Liver (tissue), 9 donors: Measurements from ENCODE around the gene SCP2. TPM values are rescaled to one million over a fixed set of nuclear protein-coding genes. Genes with fewer than 3 reads are reported as not detected.

Source experiments
- DNase-seq: peaks from one replicate; pipeline ENCODE4 v3.0.0-alpha.2; 2017; ENCODE audit warnings: low spot score
- H3K27ac ChIP-seq, 2 donors: one replicate each; pipeline ENCODE4 v1.7.0; 2013; ENCODE audit warnings: inconsistent platforms in 2 of 2, low read length in 2 of 2, control low read depth in 1 of 2, low read depth in 1 of 2, mild to moderate bottlenecking in 1 of 2
- H3K27me3 ChIP-seq, 4 donors: one replicate each; pipeline versions ENCODE4 v1.6.1 to v1.7.0; 2013; ENCODE audit warnings: low read length in 3 of 4, inconsistent platforms in 1 of 4, mild to moderate bottlenecking in 1 of 4, moderate library complexity in 1 of 4; ENCODE audit not compliant: control insufficient read depth in 4 of 4, insufficient read depth in 4 of 4
- H3K36me3 ChIP-seq, 4 donors: one replicate each; pipeline versions ENCODE4 v1.6.1 to v1.7.0; 2013; ENCODE audit warnings: low read length in 3 of 4, mild to moderate bottlenecking in 3 of 4, low read depth in 1 of 4, moderate library complexity in 1 of 4; ENCODE audit not compliant: control insufficient read depth in 4 of 4, insufficient read depth in 3 of 4
- H3K4me1 ChIP-seq, 4 donors: one replicate each; pipeline versions ENCODE4 v1.6.1 to v1.7.0; 2013; ENCODE audit warnings: low read length in 3 of 4, mild to moderate bottlenecking in 3 of 4, moderate library complexity in 1 of 4; ENCODE audit not compliant: control insufficient read depth in 4 of 4, insufficient read depth in 4 of 4
- H3K4me3 ChIP-seq, 3 donors: one replicate each; pipeline versions ENCODE4 v1.6.1 to v1.7.0; 2013; ENCODE audit warnings: low read length in 3 of 3, control low read depth in 1 of 3, low read depth in 1 of 3, mild to moderate bottlenecking in 1 of 3
- H3K9ac ChIP-seq, 2 donors: one replicate each; pipeline ENCODE4 v1.7.0; 2013; ENCODE audit warnings: low read length in 2 of 2, mild to moderate bottlenecking in 2 of 2, moderate library complexity in 2 of 2, control low read depth in 1 of 2, low read depth in 1 of 2
- H3K9me3 ChIP-seq, 4 donors: one replicate each; pipeline versions ENCODE4 v1.6.1 to v1.7.0; 2013; ENCODE audit warnings: low read length in 3 of 4; ENCODE audit not compliant: control insufficient read depth in 4 of 4
- EGR1 ChIP-seq, 2 donors: IDR thresholded peaks; 2 replicates each; pipeline ENCODE4 v1.6.1; 2016 to 2018; ENCODE audit warnings: antibody characterized with exemption in 2 of 2, low read depth in 2 of 2
- FOXA1 ChIP-seq: IDR thresholded peaks from 2 replicates; pipeline ENCODE4 v1.6.1; 2016; ENCODE audit warnings: antibody characterized with exemption
- FOXA2 ChIP-seq: IDR thresholded peaks from 2 replicates; pipeline ENCODE4 v1.6.1; 2016; ENCODE audit warnings: antibody characterized with exemption
- GABPA ChIP-seq, 2 donors: IDR thresholded peaks in 1 of 2; conservative IDR thresholded peaks in 1 of 2; 2 replicates each; pipeline ENCODE4 v1.6.1; 2016; ENCODE audit warnings: antibody characterized with exemption in 2 of 2, mild to moderate bottlenecking in 1 of 2, moderate library complexity in 1 of 2
- HNF4A ChIP-seq, 2 donors: conservative IDR thresholded peaks; 2 replicates each; pipeline ENCODE4 v1.6.1; 2016; ENCODE audit warnings: antibody characterized with exemption in 2 of 2, mild to moderate bottlenecking in 2 of 2
- HNF4G ChIP-seq: IDR thresholded peaks from 2 replicates; pipeline ENCODE4 v1.6.1; 2016; ENCODE audit warnings: antibody characterized with exemption
- JUND ChIP-seq, 2 donors: IDR thresholded peaks; 2 replicates each; pipeline ENCODE4 v1.6.1; 2016; ENCODE audit warnings: antibody characterized with exemption in 2 of 2
- NR2F2 ChIP-seq: IDR thresholded peaks from 2 replicates; pipeline ENCODE4 v1.6.1; 2016; ENCODE audit warnings: antibody characterized with exemption
- RAD21 ChIP-seq, 2 donors: IDR thresholded peaks; 2 replicates each; pipeline ENCODE4 v1.6.1; 2016; ENCODE audit warnings: antibody characterized with exemption in 2 of 2, mild to moderate bottlenecking in 2 of 2
- RXRA ChIP-seq, 2 donors: IDR thresholded peaks; 2 replicates each; pipeline ENCODE4 v1.6.1; 2017 to 2018; ENCODE audit warnings: antibody characterized with exemption in 2 of 2, mild to moderate bottlenecking in 1 of 2
- SP1 ChIP-seq: IDR thresholded peaks from 2 replicates; pipeline ENCODE4 v1.6.1; 2018; ENCODE audit warnings: antibody characterized with exemption, mild to moderate bottlenecking
- TAF1 ChIP-seq: conservative IDR thresholded peaks from 2 replicates; pipeline ENCODE4 v1.6.1; 2016; ENCODE audit warnings: antibody characterized with exemption, mild to moderate bottlenecking
- YY1 ChIP-seq: IDR thresholded peaks from 2 replicates; pipeline ENCODE4 v1.6.1; 2016; ENCODE audit warnings: antibody characterized with exemption, mild to moderate bottlenecking
- WGBS: extraction: QIAGEN DNeasy Blood & Tissue Kit; methylation state at CpG from one replicate; pipeline ENCODE4 v1.1.7; 2013; 5-methylcytosine and 5-hydroxymethylcytosine counted together
- polyA plus RNA-seq, 2 donors: library from polyadenylated mRNA; stranded (reverse) in 1 of 2; unstranded in 1 of 2; fragments of 200-250 nt in 1 of 2; fragments of >200 nt in 1 of 2; fragmentation: Nextera tagmentation in 1 of 2; extraction: Ambion mirVana in 1 of 2; gene quantifications; one replicate each; pipeline versions ENCODE4 v1.2.1 to v1.2.3, GENCODE V29; 2013 to 2015
- total RNA-seq, 2 donors: library from RNA; depleted of rRNA; stranded (reverse); fragments of >200 nt; gene quantifications; one replicate each; pipeline ENCODE4 v1.2.3, GENCODE V29; 2014
- TF ChIP-seq, protein P1 (sequence below): IDR thresholded peaks from 2 replicates; pipeline ENCODE4 v1.6.1; 2016; ENCODE audit warnings: antibody characterized with exemption, mild to moderate bottlenecking
- TF ChIP-seq, protein P2 (sequence below): IDR thresholded peaks from 2 replicates; pipeline ENCODE4 v1.6.1; 2016; ENCODE audit warnings: antibody characterized with exemption
- TF ChIP-seq, protein P3 (sequence below): IDR thresholded peaks from 2 replicates; pipeline ENCODE4 v1.6.1; 2016; ENCODE audit warnings: antibody characterized with exemption
- TF ChIP-seq, protein P4 (sequence below): IDR thresholded peaks from 2 replicates; pipeline ENCODE4 v1.6.1; 2016; ENCODE audit warnings: antibody characterized with exemption
- TF ChIP-seq, protein P5 (sequence below): fragments of 150-350 bp; IDR thresholded peaks from 2 replicates; pipeline ENCODE4 v1.5.1; 2017; ENCODE audit warnings: improper control_type of control experiment, low read depth, low read length; ENCODE audit not compliant: missing input control
- donor health status: healthy.
- donor health status: healthy.
- donor health status: healthy.
- donor health status: healthy.
- donor health status: healthy.

The SCP2 gene
- total and polyA plus RNA-seq, 4 donors = 122 to 811 (median 529) TPM

DNA sequence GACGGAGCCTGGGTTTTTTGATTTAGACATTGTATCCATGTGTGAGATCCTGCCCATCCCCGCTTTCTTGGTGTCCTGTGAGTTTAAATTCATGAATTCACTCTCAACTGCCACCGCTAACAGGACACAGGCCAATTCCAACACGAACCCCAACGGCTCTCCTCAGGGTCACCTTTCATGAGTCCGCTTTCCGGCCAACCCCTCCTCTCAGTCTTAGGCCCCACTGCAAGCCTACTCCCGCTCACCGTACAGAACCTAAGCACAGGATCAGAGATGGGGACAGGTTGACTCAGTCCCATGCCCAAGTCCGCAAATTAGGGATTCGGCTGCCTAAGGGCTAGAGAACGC lies 238 bp upstream of the SCP2 start:
- WGBS = 5% methylated on average over 12 of the region's 12 CpGs
- Histone ChIP-seq H3K36me3 (peaks cover 0 to 3% (median 0%) of the 10 kb centered on the region in 4 donors), H3K27ac (peak overlapping the region; percentile 72 to 75), H3K9me3 (no peaks in the 10 kb centered on the region), H3K4me1 (peaks cover 7 to 43% (median 27%) of the 10 kb centered on the region in 4 donors), H3K27me3 (no peaks in the 10 kb centered on the region), H3K4me3 (peak overlapping the region; percentile 81 to 99 (median 82)), H3K9ac (peak overlapping the region; percentile 64 to 97)
- no peak for DNase-seq
- TF ChIP-seq YY1 (no peak), JUND (IDR thresholded peaks at IDR 0.05) (no peak), GABPA (IDR thresholded peaks at IDR 0.05 in 1 of 2, conservative IDR thresholded peaks at IDR 0.05 in 1 of 2) (no peak), NR2F2 (no peak), TAF1 (no peak), SP1 (peak; percentile 47), HNF4A (conservative IDR thresholded peaks at IDR 0.05) (peak; percentile 30 to 49), FOXA2 (no peak), HNF4G (no peak), RXRA (IDR thresholded peaks at IDR 0.05) (peak; percentile 13 to 52), FOXA1 (no peak), EGR1 (IDR thresholded peaks at IDR 0.05; ENCODE audit: low read depth in 2 of 2) (no peak)
- TF ChIP-seq, protein P1, sequence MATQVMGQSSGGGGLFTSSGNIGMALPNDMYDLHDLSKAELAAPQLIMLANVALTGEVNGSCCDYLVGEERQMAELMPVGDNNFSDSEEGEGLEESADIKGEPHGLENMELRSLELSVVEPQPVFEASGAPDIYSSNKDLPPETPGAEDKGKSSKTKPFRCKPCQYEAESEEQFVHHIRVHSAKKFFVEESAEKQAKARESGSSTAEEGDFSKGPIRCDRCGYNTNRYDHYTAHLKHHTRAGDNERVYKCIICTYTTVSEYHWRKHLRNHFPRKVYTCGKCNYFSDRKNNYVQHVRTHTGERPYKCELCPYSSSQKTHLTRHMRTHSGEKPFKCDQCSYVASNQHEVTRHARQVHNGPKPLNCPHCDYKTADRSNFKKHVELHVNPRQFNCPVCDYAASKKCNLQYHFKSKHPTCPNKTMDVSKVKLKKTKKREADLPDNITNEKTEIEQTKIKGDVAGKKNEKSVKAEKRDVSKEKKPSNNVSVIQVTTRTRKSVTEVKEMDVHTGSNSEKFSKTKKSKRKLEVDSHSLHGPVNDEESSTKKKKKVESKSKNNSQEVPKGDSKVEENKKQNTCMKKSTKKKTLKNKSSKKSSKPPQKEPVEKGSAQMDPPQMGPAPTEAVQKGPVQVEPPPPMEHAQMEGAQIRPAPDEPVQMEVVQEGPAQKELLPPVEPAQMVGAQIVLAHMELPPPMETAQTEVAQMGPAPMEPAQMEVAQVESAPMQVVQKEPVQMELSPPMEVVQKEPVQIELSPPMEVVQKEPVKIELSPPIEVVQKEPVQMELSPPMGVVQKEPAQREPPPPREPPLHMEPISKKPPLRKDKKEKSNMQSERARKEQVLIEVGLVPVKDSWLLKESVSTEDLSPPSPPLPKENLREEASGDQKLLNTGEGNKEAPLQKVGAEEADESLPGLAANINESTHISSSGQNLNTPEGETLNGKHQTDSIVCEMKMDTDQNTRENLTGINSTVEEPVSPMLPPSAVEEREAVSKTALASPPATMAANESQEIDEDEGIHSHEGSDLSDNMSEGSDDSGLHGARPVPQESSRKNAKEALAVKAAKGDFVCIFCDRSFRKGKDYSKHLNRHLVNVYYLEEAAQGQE = no peak
- TF ChIP-seq, protein P2, sequence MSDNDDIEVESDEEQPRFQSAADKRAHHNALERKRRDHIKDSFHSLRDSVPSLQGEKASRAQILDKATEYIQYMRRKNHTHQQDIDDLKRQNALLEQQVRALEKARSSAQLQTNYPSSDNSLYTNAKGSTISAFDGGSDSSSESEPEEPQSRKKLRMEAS = no peak
- TF ChIP-seq, protein P3, sequence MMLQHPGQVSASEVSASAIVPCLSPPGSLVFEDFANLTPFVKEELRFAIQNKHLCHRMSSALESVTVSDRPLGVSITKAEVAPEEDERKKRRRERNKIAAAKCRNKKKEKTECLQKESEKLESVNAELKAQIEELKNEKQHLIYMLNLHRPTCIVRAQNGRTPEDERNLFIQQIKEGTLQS = no peak
- TF ChIP-seq, protein P4, sequence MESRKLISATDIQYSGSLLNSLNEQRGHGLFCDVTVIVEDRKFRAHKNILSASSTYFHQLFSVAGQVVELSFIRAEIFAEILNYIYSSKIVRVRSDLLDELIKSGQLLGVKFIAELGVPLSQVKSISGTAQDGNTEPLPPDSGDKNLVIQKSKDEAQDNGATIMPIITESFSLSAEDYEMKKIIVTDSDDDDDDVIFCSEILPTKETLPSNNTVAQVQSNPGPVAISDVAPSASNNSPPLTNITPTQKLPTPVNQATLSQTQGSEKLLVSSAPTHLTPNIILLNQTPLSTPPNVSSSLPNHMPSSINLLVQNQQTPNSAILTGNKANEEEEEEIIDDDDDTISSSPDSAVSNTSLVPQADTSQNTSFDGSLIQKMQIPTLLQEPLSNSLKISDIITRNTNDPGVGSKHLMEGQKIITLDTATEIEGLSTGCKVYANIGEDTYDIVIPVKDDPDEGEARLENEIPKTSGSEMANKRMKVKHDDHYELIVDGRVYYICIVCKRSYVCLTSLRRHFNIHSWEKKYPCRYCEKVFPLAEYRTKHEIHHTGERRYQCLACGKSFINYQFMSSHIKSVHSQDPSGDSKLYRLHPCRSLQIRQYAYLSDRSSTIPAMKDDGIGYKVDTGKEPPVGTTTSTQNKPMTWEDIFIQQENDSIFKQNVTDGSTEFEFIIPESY = no peak
- TF ChIP-seq, protein P5, sequence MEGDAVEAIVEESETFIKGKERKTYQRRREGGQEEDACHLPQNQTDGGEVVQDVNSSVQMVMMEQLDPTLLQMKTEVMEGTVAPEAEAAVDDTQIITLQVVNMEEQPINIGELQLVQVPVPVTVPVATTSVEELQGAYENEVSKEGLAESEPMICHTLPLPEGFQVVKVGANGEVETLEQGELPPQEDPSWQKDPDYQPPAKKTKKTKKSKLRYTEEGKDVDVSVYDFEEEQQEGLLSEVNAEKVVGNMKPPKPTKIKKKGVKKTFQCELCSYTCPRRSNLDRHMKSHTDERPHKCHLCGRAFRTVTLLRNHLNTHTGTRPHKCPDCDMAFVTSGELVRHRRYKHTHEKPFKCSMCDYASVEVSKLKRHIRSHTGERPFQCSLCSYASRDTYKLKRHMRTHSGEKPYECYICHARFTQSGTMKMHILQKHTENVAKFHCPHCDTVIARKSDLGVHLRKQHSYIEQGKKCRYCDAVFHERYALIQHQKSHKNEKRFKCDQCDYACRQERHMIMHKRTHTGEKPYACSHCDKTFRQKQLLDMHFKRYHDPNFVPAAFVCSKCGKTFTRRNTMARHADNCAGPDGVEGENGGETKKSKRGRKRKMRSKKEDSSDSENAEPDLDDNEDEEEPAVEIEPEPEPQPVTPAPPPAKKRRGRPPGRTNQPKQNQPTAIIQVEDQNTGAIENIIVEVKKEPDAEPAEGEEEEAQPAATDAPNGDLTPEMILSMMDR = no peak

DNA sequence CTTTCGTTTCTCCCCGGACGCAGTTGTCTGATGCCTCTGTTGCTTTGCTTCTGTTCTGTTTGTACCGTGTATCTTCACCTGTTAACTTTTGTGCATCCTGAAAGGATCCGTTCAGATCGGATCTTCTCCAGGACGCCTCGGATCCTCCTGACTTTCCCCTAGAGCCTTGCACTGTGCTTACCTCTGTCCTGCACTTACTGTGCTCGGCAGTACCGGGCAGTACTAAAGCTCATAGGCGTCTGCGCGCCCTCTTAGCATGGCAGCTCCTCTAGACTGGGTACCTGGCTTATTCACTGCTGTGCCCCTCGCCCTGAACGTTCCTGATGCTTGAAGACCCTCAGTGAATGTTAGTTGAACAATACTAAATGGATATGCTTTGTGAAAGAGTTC lies 934 bp downstream of the SCP2 start:
- Histone ChIP-seq H3K36me3 (peaks cover 0 to 3% (median 0%) of the 10 kb centered on the region in 4 donors), H3K9me3 (no peaks in the 10 kb centered on the region), H3K4me3 (peak overlapping the region; percentile 81 to 99 (median 82)), H3K27me3 (no peaks in the 10 kb centered on the region), H3K27ac (peak overlapping the region; percentile 72 to 75), H3K9ac (peak overlapping the region; percentile 58 to 93), H3K4me1 (peaks cover 7 to 39% (median 28%) of the 10 kb centered on the region in 4 donors)
- WGBS = 13% methylated on average over 15 of the region's 15 CpGs
- DNase-seq = no peak
- TF ChIP-seq FOXA2 = no peak
- TF ChIP-seq, protein P1 = no peak
- no peak for TF ChIP-seq GABPA (IDR thresholded peaks at IDR 0.05 in 1 of 2, conservative IDR thresholded peaks at IDR 0.05 in 1 of 2)
- TF ChIP-seq, protein P2 = no peak
- no peak for TF ChIP-seq HNF4G
- TF ChIP-seq JUND (IDR thresholded peaks at IDR 0.05) = no peak
- no peak for TF ChIP-seq TAF1
- TF ChIP-seq RAD21 (IDR thresholded peaks at IDR 0.05) = no peak
- TF ChIP-seq, protein P3 = no peak
- TF ChIP-seq SP1 = no peak
- no peak for TF ChIP-seq RXRA (IDR thresholded peaks at IDR 0.05)
